Measurements from ENCODE around the gene DVL2.

DVL2 gene

GRCh38 chr17:7234083-7234951 lies at the start of gene DVL2:
Gene DVL2, minus strand, starts transcription at chr17:7234517. Its CDS starts 255 bp downstream, at chr17:7234262.
- DNase-seq (ENCODE audit: low read depth in 2 of 2), result peak; percentile 93 to 94

- DNase-seq (ENCODE audit: low read depth in 2 of 2), result no peak
These were observed 49.3 kb upstream of the DVL2 start for GRCh38 chr17:7283471-7284216.

DNA sequence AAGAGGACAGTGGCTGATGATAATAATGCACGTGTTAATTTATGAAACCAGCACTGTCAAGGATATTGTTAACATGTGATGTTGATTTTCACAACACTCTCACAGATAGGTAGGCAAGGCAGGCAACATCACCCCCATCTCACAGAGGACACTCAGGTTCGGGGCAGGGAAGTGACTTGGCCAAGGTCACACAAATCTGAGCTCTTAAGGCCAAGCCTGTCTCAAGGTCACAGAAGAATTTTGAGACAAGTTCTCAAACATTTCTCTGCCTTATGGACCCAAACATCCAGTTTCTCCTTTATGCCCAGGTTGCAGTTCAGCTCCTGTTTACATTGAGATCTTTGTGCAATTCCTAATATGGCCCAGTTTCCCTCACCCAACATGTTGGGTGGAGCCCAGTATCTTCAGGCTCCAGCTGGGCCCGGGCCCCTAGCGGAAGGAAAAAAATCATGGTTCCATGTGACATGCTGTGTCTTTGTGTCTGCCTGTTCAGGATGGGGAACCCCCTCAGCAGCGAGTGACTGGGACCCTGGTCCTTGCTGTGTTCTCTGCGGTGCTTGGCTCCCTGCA lies 48.5 kb upstream of the DVL2 start:
- DNase-seq (ENCODE audit: low read depth in 2 of 2), result no peak

DNA sequence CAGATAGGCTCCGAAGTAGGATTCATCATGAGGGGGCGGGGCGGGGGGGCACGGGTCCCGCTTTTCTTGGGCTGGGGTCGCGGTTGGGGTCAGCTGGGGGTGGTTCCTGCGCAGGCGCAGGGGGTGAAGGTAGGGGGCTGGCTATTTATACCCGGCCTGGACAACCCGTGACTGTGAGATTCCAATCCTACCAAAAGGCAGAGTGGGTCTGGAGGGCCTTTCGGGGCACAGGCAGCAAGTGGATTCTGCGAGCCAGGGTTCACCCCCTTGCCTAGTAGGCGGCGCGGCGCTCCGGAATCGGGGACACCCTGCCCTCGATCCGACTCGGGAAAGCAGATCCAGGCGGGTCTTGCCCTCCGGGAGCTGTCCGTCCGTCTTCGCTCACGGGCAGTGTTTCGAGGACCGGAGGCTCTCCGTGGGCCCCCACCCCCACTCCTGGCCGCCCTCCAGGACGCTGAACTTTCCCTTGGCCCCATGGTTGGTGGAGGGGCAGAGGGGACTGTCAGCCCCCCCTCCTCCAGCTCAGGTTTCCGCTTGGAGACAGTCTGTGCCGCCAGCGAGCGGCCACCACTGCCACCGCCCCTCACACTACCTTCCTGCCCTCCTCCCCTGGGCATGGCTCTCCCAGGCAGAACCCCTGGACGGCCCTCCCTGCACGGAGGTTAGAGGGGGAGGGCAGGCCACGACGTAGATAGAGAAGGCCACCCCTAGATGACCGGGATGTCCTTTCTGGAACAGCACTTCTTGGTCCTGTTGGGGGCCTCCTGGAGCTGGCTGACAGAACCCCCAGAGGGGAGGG lies 47.8 kb upstream of the DVL2 start:
- no peak for DNase-seq (ENCODE audit: low read depth in 2 of 2)

DNA sequence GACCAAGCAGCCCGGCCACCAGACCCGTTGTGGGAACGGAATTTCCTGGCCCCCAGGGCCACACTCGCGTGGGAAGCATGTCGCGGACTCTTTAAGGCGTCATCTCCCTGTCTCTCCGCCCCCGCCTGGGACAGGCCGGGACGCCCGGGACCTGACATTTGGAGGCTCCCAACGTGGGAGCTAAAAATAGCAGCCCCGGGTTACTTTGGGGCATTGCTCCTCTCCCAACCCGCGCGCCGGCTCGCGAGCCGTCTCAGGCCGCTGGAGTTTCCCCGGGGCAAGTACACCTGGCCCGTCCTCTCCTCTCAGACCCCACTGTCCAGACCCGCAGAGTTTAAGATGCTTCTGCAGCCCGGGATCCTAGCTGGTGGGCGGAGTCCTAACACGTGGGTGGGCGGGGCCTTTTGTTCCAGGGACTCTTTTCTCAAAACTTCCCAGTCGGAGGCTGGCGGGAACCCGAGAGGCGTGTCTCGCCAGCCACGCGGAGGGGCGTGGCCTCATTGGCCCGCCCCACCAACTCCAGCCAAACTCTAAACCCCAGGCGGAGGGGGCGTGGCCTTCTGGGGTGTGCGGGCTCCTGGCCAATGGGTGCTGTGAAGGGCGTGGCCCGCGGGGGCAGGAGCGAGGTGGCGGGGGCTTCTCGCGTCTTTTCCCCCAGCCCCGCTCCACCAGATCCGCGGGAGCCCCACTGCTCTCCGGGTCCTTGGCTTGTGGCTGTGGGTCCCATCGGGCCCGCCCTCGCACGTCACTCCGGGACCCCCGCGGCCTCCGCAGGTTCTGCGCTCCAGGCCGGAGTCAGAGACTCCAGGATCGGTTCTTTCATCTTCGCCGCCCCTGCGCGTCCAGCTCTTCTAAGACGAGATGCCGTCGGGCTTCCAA lies 47.0 kb upstream of the DVL2 start, which contains the start of gene SLC2A4:
TSS of gene SLC2A4 (plus strand) at position 645 of the 879 bp plus-strand sequence. CDS start at position 862, 217 bp downstream.
- peak; percentile 84 to 91 for DNase-seq (ENCODE audit: low read depth in 2 of 2)

- DNase-seq (ENCODE audit: low read depth in 2 of 2), result peak; percentile 71 to 82
These were observed 46.3 kb upstream of the DVL2 start for GRCh38 chr17:7280519-7281073.

DNA sequence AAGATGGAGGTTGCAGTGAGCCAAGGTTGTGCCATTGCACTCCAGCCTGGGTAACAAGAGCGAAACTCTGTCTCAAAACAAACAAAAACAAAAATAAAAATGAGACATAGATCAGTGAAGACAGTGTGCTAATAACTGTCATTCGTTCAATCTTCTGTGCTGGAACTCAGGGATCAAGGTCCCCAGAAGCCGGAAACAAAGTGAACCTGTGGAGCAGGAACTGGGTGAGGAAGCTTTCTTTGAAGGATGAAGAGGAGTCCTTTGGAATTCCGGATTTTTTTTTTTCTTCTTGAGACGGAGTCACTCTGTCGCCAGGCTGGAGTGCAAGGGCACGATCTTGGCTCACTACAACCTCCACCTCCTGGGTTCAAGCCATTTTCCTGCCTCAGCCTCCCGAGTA lies 45.1 kb upstream of the DVL2 start:
- no peak for DNase-seq (ENCODE audit: low read depth in 2 of 2)

- no peak for DNase-seq (ENCODE audit: low read depth in 2 of 2)
These were observed 32.5 kb upstream of the DVL2 start for GRCh38 chr17:7266784-7267183.

DNA sequence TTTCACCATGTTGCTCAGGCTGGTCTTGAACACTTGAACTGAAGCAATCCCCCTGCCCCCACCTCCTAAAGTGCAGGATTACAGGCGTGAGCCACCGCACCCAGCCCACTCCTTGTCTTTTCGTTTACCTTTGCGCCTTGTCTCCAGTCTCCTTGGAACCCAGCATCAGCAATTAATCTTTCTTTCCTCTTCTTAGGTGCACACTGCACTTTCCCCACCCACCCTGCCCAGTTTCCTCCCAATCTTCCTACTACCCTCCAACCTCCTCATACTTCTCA lies 29.4 kb upstream of the DVL2 start:
- no peak for DNase-seq (ENCODE audit: low read depth in 2 of 2)

GRCh38 chr17:7262935-7263800 lies 28.9 kb upstream of the DVL2 start:
- no peak for DNase-seq (ENCODE audit: low read depth in 2 of 2)

DNA sequence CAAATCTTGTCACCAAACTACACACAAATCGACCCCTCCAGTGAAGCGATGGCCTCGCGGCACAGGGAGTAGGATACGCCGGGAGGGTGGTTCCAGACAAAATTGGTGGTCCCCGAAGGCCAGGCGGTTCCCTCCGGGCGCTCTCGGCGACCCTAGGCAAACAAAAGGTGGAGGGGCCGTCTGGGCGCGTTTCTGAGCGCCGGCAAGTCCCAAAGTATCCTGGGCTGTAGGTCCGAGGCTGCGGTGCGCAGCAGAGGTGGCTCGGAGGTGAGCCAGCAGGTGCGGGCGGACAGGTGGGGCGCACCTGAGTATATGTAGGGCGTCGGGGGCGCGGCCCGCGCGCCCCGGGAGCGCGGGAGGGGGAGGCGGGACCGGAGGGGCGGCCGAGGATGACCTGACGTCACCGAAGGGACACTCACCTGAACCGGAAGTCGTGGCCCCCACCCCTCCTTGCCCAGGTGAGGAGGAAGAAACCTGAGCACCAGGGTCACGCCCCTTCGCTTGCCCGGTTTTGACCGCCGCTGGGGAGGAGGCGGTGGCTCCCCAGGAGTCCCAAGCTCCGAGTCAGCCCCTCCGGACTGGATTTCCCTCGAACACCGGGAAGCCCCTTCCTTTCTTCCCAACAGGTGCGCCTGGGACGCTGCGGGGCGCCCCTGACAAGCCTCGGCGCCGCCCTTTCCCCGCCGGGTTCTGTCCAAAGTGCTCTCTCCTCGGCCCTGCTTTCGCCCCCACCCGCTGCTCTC lies 28.0 kb upstream of the DVL2 start, which contains the start of gene CLDN7:
TSS of gene CLDN7 (minus strand) at position 287 of the 743 bp plus-strand sequence. CDS start 435 bp downstream, outside the sequence.
- no peak for DNase-seq (ENCODE audit: low read depth in 2 of 2)

GRCh38 chr17:7261379-7262191 lies 27.3 kb upstream of the DVL2 start:
- no peak for DNase-seq (ENCODE audit: low read depth in 2 of 2)

DNA sequence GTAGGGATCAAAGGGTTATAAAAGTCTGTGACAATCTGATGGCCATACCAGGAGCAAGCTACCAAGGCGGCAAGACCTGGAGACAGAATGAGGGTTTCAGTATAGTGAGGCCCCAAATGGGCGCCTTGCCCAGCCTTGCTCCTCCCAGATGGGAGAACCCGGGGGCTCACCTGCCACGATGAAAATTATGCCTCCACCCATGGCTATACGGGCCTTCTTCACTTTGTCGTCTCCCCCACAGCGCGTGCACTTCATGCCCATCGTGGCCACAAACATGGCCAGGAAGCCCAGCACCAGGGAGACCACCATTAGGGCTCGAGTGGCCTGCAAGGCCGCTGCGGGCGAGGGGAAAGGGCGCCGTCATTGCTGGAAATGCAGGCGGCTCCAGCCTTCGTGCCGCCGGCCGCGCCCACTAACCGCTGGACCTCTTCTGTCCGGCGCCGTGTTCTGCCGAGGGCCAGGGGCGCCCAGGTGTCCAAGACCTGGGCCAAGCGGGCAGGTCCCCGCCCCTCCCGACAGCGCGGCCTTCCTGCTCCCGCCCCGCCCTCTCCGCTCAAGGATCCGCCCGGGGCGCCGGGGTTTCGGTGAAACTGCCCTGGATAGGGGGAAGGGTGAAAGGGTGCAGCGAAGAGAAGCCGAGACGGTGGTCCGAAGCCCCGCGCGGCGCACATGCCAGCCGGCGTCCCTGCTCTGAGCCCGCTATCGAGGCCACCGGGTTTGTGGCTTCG lies 26.5 kb upstream of the DVL2 start:
- no peak for DNase-seq (ENCODE audit: low read depth in 2 of 2)

DNA sequence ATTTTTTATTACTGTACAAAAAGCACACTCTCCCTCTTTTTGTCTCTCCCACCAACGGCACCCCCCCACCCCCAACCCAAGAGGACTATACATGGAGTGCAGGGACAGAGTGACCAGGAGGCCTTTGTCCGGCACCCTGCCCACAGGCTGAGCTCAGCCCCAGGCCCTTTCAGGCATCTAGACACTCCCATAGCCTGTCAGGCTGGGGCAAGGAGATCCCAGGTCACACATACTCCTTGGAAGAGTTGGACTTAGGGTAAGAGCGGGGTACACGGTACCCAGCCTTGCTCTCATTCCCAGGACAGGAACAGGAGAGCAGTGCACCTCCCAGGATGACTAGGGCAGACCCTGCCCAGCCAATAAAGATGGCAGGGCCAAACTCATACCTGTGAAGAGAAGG lies 25.8 kb upstream of the DVL2 start:
- DNase-seq (ENCODE audit: low read depth in 2 of 2), result no peak

DNA sequence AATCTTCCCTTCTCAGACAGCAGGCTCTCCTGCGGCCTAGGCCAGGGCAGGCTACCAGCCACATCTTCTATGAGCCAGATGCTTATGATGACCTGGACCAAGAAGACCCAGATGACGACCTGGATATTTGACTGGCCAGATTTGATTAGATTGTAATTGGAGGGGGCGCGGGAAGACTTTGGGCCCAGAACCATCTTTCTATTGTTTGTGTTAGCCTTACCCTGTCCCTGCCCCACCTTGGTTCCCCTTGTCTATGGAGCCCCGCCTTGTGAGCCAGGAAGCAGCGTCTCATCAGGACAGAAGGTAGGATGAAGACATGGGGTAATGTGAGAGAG lies 25.2 kb upstream of the DVL2 start:
- DNase-seq (ENCODE audit: low read depth in 2 of 2), result no peak

DNA sequence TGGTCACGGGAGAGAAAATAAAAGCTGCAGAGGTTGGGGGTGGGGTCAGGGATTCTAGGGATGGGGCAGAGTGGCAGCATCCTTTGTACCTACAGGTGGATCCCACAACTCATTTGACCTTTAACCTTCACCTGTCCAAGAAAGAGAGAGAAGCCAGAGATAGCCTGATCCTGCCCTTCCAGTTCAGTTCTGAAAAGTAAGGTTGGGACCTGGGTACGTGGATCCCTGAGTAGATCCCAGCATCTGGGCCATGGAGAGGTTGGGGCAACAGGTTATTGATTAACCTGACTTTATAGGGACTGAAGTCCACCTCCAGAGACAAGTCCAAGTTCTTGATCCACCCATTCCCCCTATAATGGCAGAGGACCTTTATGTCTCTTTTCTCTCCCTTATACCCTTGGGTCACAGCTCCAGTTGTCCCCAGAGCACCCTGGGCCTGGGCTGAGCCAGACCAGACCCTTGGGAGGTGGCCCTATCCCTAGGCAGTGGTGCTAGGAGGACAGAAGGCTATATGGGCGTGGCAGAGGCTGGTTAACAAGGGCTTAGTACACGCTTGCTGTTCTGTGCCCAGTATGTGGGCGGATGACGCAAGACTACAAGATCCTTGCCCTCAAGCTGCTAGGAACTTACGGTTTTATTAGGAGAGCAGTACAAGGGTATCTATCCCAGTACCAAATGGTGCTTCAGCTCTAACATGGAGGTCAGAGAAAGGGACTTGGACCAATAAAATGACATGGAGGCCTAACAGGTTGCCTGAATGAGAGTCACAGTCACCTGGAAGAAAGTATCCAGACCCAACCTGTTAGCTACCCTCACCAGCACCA lies 24.6 kb upstream of the DVL2 start:
- no peak for DNase-seq (ENCODE audit: low read depth in 2 of 2)

All from stimulated activated CD4-positive, alpha-beta T cell treated with anti-CD3 and anti-CD28 coated beads, Interleukin-15, amount 100 ng/mL, for 48 hours (primary cell).